AG09319 (cell line): ENCODE results near the gene DARS1.

Source experiments
- DNase-seq: peaks from one replicate; pipeline ENCODE4 v3.0.0-alpha.2; 2010; ENCODE audit warnings: low read depth; ENCODE audit errors: extremely low read depth
- CTCF ChIP-seq: IDR thresholded peaks from 2 replicates; pipeline ENCODE4 v1.5.1; 2011; ENCODE audit warnings: low read depth, mild to moderate bottlenecking, inconsistent platforms, low read length, moderate library complexity

Gene DARS1

GRCh38 chr2:135985018-135985825 is at the start of gene DARS1:
TSS of gene DARS1 (minus strand) at chr2:135985626. CDS start at chr2:135985468, 158 bp downstream.
- TF ChIP-seq CTCF: no peak
- DNase-seq: peak; percentile 81

DNA sequence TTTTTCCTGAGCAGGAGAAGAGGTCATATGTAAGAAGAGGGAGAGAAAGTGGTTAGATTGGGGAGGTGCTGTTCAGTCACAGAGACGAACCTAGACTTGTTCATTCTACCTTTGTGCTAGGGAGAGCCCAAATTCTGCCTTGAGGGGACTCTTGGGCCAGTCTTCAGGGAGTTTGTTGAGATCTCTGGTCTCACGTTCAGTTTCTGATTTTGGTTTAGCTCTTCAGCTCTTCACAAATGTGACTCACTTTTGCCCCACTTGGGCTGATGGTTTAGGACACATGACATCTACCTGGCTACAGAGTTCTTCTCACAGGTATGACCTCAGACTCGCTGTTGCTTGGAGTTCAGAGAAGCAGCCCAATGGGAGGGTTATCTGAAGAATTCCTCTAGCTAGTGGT is 49.2 kb upstream of the DARS1 start:
- no peak for TF ChIP-seq CTCF
- DNase-seq: no peak

- no peak for DNase-seq
- TF ChIP-seq CTCF: no peak
Measured at GRCh38 chr2:136032817-136033535, 47.5 kb upstream of the DARS1 start.

DNA sequence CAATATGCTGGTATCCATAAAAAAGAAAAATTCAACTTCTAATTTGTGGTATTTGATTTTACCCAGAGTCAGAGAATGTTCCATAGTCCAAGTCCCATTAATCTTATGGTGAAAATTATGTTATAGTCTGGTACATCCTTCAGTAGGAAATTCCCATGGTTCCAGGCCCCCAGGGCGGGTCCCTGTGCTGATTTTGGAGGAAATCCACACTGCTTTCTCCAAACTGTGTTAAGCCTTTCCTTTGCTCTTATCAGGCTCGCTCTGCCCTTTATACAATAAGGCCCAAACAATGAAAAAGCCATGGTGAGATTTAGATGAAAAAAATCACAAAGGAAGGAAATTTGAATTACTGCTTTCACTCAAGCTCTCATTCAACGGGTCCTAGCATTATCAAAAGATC is 46.8 kb upstream of the DARS1 start:
- no peak for DNase-seq

DNA sequence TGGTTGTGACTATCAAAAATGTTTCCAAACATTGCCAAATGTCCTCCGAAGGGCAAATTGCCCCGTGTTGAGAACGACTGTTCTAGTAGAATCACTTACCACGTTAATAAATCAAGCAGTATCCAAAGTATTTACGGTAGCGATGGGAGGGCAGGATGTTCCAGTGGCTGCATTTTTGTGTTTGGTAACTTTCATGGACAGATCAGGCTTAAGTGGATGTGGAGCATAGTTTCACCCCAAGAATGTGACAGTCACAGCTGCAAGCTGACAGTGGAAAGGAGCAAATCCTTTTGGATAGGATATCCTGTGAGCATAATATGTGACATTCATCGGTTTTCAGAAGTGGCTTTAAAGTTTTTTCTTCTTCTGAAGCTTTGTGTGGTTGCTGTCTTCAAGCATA is 46.3 kb upstream of the DARS1 start:
- DNase-seq: no peak
- no peak for TF ChIP-seq CTCF

More for the DNA sequence above, 46.8 kb upstream of the DARS1 start:
- TF ChIP-seq CTCF: no peak

GRCh38 chr2:136030406-136030805 is 45.0 kb upstream of the DARS1 start:
- no peak for DNase-seq
- TF ChIP-seq CTCF: no peak

DNA sequence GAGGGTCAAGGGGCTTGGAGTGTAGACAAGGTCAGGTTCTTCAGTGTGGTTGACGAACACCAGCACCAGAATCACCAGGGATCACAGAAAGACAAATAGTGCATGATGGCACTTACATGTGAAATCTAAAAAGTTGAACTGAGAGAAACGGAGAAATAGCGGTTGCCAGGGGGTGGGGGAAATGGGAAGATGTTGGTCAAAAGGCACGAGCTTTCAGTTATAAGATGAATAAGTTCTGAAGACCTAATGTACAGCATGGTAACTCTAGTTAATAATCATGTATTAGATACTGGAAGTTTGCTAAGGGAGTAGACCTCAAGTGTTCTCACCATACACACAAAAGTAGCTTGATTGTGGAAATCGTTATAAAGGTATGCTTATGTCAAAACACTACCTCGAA is 43.7 kb upstream of the DARS1 start:
- DNase-seq: no peak
- no peak for TF ChIP-seq CTCF
